HepG2 (cell line): Measurements from ENCODE around the gene UBXN2A. TPM values are rescaled to one million over a fixed set of nuclear protein-coding genes. Genes with fewer than 3 reads are reported as not detected.

Experiments
- ARNT2 ChIP-seq: sonication (generic); formaldehyde crosslinking; IDR thresholded peaks from 2 replicates; pipeline ENCODE4 v1.8.0; 2022; ENCODE audit warnings: mild to moderate bottlenecking, low read depth, missing genetic modification reagents, moderate library complexity
- CBFB ChIP-seq: sonication (generic); formaldehyde crosslinking; IDR thresholded peaks from 2 replicates; pipeline ENCODE4 v1.4.0; 2020; ENCODE audit warnings: missing genetic modification reagents
- EZH2 ChIP-seq: conservative IDR thresholded peaks from 2 replicates; pipeline ENCODE4 v1.6.1; 2012; ENCODE audit warnings: mild to moderate bottlenecking, low read depth, low read length, moderate library complexity
- FOXC1 ChIP-seq: sonication (generic); formaldehyde crosslinking; IDR thresholded peaks from 2 replicates; pipeline ENCODE4 v1.8.0; 2022; ENCODE audit warnings: mild to moderate bottlenecking, missing genetic modification reagents, borderline replicate concordance
- FOXM1 ChIP-seq: sonication (generic); formaldehyde crosslinking; IDR thresholded peaks from 2 replicates; pipeline ENCODE4 v1.5.0; 2020; ENCODE audit warnings: missing genetic modification reagents
- HNRNPUL1 ChIP-seq: fragments of 200-400 bp; formaldehyde crosslinking; IDR thresholded peaks from 2 replicates; pipeline ENCODE4 v1.6.1; 2017; ENCODE audit warnings: low read depth, mild to moderate bottlenecking, low read length, moderate library complexity
- HOXA9 ChIP-seq: sonication (generic); formaldehyde crosslinking; IDR thresholded peaks from 2 replicates; pipeline ENCODE4 v1.8.1; 2022; ENCODE audit warnings: missing genetic modification reagents, mild to moderate bottlenecking, moderate library complexity, borderline replicate concordance
- MBNL3 ChIP-seq: fragments of 250-450 bp; sonication (Bioruptor Pico); conservative IDR thresholded peaks from 2 replicates; pipeline ENCODE4 v1.8.0; 2022; ENCODE audit warnings: mild to moderate bottlenecking, inconsistent platforms
- NFATC3 ChIP-seq: sonication (generic); formaldehyde crosslinking; IDR thresholded peaks from 2 replicates; pipeline ENCODE4 v1.5.1; 2020; ENCODE audit warnings: mild to moderate bottlenecking, missing genetic modification reagents
- SMAD1 ChIP-seq: sonication (generic); formaldehyde crosslinking; IDR thresholded peaks from 2 replicates; pipeline ENCODE4 v1.4.0; 2020; ENCODE audit warnings: missing genetic modification reagents, low read depth, mild to moderate bottlenecking, borderline replicate concordance
- SRY ChIP-seq: sonication (generic); formaldehyde crosslinking; IDR thresholded peaks from 2 replicates; pipeline ENCODE4 v1.8.0; 2022; ENCODE audit warnings: mild to moderate bottlenecking, missing genetic modification reagents
- ZFY ChIP-seq: sonication (generic); formaldehyde crosslinking; IDR thresholded peaks from 2 replicates; pipeline ENCODE4 v1.4.0; 2020; ENCODE audit warnings: missing genetic modification reagents
- ZNF20 ChIP-seq: sonication (generic); formaldehyde crosslinking; IDR thresholded peaks from 2 replicates; pipeline ENCODE4 v1.4.0; 2020; ENCODE audit warnings: mild to moderate bottlenecking, moderate library complexity, missing genetic modification reagents
- ZNF468 ChIP-seq: sonication (generic); formaldehyde crosslinking; IDR thresholded peaks from 2 replicates; pipeline ENCODE4 v1.8.0; 2022; ENCODE audit warnings: mild to moderate bottlenecking, moderate library complexity, missing genetic modification reagents
- ZNF569 ChIP-seq: sonication (generic); formaldehyde crosslinking; IDR thresholded peaks from 2 replicates; pipeline ENCODE4 v1.5.0; 2020; ENCODE audit warnings: mild to moderate bottlenecking, missing genetic modification reagents, moderate library complexity, borderline replicate concordance
- ZNF678 ChIP-seq: sonication (generic); formaldehyde crosslinking; IDR thresholded peaks from 2 replicates; pipeline ENCODE4 v1.4.0; 2020; ENCODE audit warnings: mild to moderate bottlenecking, missing genetic modification reagents
- ZNF749 ChIP-seq: sonication (generic); formaldehyde crosslinking; IDR thresholded peaks from 2 replicates; pipeline ENCODE4 v1.8.0; 2022; ENCODE audit warnings: mild to moderate bottlenecking, missing genetic modification reagents, moderate library complexity, borderline replicate concordance
- ZNF839 ChIP-seq: sonication (generic); formaldehyde crosslinking; IDR thresholded peaks from 2 replicates; pipeline ENCODE4 v1.4.0; 2020; ENCODE audit warnings: missing genetic modification reagents, mild to moderate bottlenecking, borderline replicate concordance
- ZSCAN9 ChIP-seq: IDR thresholded peaks from 2 replicates; pipeline ENCODE4 v1.6.1; 2016; ENCODE audit warnings: borderline replicate concordance
- polyA plus RNA-seq, 8 experiments: library from polyadenylated mRNA; depleted of rRNA in 3 of 8; stranded (reverse) in 7 of 8; unstranded in 1 of 8; fragments of >200 nt; fragmentation: Illumina TruSeq in 4 of 8; extraction: Trizol in 4 of 8; gene quantifications; 2 replicates each; pipeline versions ENCODE4 v1.2.1 to v1.2.3, GENCODE V29; 2011 to 2016; ENCODE audit warnings: low read depth in 4 of 8, missing spikeins in 1 of 8, mixed read lengths in 1 of 8; ENCODE audit not compliant: insufficient read depth in 1 of 8
- total RNA-seq, 5 experiments: library from RNA; depleted of rRNA; stranded (reverse); fragments of >200 nt; fragmentation: Illumina TruSeq; extraction: Trizol; gene quantifications; 2 replicates each; pipeline ENCODE4 v1.2.3, GENCODE V29; 2016; ENCODE audit warnings: low read depth in 1 of 5
- TF ChIP-seq, protein P1 (sequence below): sonication (generic); formaldehyde crosslinking; IDR thresholded peaks from 2 replicates; pipeline ENCODE4 v1.4.0; 2020; ENCODE audit warnings: missing genetic modification reagents
- TF ChIP-seq, protein P2 (sequence below): sonication (generic); formaldehyde crosslinking; IDR thresholded peaks from 2 replicates; pipeline ENCODE4 v1.4.0; 2020; ENCODE audit warnings: low read depth, mild to moderate bottlenecking, missing genetic modification reagents
- TF ChIP-seq, protein P3 (sequence below): sonication (generic); formaldehyde crosslinking; IDR thresholded peaks from 2 replicates; pipeline ENCODE4 v1.4.0; 2020; ENCODE audit warnings: missing genetic modification reagents
- TF ChIP-seq, protein P4 (sequence below): sonication (generic); formaldehyde crosslinking; IDR thresholded peaks from 2 replicates; pipeline ENCODE4 v1.5.0; 2020; ENCODE audit warnings: missing genetic modification reagents

Gene UBXN2A
- total and polyA plus RNA-seq, 2 of the 13 experiments (the other 11 are each of a cell fraction or from before 2014, with no cell fraction given) = 8.3 to 20.9 TPM

DNA sequence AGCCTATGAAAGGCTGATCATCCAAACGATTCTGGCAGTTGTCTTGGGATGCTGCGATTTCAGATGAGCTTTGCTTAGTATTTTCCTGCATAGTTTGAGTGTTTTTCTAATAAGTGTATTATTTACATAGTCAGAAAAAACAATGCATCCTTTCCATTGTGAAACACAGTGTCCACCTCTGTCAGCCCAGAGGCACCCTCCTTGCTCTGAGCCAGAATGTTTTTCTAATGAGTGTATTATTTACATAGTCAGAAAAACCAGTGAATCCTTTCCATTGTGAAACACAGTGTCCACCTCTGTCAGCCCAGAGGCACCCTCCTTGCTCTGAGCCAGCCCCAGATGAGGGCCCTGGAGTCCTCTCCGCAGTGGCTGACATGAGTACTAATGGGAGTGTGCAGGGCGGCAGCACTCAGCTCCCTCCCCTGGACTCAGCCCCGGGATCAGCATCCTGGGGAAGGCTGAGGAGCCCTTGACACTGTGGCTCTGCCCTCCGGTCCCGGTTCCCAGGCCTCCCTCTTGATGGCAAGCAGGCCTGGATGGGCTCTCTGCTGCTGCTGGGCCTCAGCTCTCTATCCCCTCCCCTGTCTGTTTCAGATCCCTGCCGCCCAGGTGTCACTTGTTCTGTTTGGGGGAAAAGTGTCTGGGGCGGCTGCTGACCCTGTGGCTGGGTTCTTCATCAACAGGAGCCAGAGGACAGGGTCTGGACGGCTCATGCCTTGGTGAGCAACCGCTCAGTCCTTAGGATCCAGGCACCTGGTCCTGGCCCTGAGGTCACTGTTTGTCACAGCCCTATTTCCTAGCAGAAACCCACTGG lies 75.5 kb downstream of the UBXN2A start (continued):
- TF ChIP-seq, protein P1, sequence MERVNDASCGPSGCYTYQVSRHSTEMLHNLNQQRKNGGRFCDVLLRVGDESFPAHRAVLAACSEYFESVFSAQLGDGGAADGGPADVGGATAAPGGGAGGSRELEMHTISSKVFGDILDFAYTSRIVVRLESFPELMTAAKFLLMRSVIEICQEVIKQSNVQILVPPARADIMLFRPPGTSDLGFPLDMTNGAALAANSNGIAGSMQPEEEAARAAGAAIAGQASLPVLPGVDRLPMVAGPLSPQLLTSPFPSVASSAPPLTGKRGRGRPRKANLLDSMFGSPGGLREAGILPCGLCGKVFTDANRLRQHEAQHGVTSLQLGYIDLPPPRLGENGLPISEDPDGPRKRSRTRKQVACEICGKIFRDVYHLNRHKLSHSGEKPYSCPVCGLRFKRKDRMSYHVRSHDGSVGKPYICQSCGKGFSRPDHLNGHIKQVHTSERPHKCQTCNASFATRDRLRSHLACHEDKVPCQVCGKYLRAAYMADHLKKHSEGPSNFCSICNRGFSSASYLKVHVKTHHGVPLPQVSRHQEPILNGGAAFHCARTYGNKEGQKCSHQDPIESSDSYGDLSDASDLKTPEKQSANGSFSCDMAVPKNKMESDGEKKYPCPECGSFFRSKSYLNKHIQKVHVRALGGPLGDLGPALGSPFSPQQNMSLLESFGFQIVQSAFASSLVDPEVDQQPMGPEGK (CRISPR knock-in tag) = peak; percentile 74
- TF ChIP-seq SRY (CRISPR knock-in tag) (0 out of 2 replicates have a peak, but pooled peaks have one; percentile 51), EZH2 (no peak), ZSCAN9 (CRISPR knock-in tag) (peak; percentile 52; the same call in 1 of the 2 replicates), HNRNPUL1 (no peak), ARNT2 (CRISPR knock-in tag) (peak; percentile 82; the same call in 1 of the 2 replicates), SMAD1 (CRISPR knock-in tag) (0 out of 2 replicates have a peak, but pooled peaks have one; percentile 68), ZNF20 (CRISPR knock-in tag) (no peak), ZNF678 (CRISPR knock-in tag) (no peak), ZNF569 (CRISPR knock-in tag) (no peak), MBNL3 (CRISPR knock-in tag) (no peak), NFATC3 (CRISPR knock-in tag) (no peak), ZNF749 (CRISPR knock-in tag) (no peak; the same call in 1 of the 2 replicates), ZFY (CRISPR knock-in tag) (peak; percentile 78), ZNF468 (CRISPR knock-in tag) (no peak), FOXM1 (CRISPR knock-in tag) (no peak), ZNF839 (CRISPR knock-in tag) (no peak; the same call in 1 of the 2 replicates), HOXA9 (no peak), CBFB (CRISPR knock-in tag) (no peak), FOXC1 (CRISPR knock-in tag) (no peak; the same call in 1 of the 2 replicates)
- TF ChIP-seq, protein P2, sequence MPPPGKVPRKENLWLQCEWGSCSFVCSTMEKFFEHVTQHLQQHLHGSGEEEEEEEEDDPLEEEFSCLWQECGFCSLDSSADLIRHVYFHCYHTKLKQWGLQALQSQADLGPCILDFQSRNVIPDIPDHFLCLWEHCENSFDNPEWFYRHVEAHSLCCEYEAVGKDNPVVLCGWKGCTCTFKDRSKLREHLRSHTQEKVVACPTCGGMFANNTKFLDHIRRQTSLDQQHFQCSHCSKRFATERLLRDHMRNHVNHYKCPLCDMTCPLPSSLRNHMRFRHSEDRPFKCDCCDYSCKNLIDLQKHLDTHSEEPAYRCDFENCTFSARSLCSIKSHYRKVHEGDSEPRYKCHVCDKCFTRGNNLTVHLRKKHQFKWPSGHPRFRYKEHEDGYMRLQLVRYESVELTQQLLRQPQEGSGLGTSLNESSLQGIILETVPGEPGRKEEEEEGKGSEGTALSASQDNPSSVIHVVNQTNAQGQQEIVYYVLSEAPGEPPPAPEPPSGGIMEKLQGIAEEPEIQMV (CRISPR knock-in tag) = no peak
- TF ChIP-seq, protein P3, sequence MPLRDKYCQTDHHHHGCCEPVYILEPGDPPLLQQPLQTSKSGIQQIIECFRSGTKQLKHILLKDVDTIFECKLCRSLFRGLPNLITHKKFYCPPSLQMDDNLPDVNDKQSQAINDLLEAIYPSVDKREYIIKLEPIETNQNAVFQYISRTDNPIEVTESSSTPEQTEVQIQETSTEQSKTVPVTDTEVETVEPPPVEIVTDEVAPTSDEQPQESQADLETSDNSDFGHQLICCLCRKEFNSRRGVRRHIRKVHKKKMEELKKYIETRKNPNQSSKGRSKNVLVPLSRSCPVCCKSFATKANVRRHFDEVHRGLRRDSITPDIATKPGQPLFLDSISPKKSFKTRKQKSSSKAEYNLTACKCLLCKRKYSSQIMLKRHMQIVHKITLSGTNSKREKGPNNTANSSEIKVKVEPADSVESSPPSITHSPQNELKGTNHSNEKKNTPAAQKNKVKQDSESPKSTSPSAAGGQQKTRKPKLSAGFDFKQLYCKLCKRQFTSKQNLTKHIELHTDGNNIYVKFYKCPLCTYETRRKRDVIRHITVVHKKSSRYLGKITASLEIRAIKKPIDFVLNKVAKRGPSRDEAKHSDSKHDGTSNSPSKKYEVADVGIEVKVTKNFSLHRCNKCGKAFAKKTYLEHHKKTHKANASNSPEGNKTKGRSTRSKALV (CRISPR knock-in tag) = 0 out of 2 replicates have a peak, but pooled peaks have one; percentile 26
- TF ChIP-seq, protein P4, sequence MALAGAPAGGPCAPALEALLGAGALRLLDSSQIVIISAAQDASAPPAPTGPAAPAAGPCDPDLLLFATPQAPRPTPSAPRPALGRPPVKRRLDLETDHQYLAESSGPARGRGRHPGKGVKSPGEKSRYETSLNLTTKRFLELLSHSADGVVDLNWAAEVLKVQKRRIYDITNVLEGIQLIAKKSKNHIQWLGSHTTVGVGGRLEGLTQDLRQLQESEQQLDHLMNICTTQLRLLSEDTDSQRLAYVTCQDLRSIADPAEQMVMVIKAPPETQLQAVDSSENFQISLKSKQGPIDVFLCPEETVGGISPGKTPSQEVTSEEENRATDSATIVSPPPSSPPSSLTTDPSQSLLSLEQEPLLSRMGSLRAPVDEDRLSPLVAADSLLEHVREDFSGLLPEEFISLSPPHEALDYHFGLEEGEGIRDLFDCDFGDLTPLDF (CRISPR knock-in tag) = no peak
